ENCODE data around the gene DOCK4.

- no peak for TF ChIP-seq JUND (IDR thresholded peaks at IDR 0.05; ENCODE audit: low read length)
- no peak for TF ChIP-seq ZNF274 (IDR thresholded peaks at IDR 0.05; ENCODE audit: borderline replicate concordance, extremely low read depth, low read length)
- no peak for TF ChIP-seq CTCF (IDR thresholded peaks at IDR 0.05; ENCODE audit: control extremely low read depth in 1 of 3, insufficient read depth in 1 of 3, low read depth in 1 of 3, low read length in 3 of 3)
- TF ChIP-seq KDM5A (IDR thresholded peaks at IDR 0.05; ENCODE audit: low read length): no peak
- no peak for TF ChIP-seq SP1 (IDR thresholded peaks at IDR 0.05; ENCODE audit: low read depth, low read length)
- TF ChIP-seq CHD7 (IDR thresholded peaks at IDR 0.05; ENCODE audit: insufficient replicate concordance, low read length): no peak
- TF ChIP-seq POLR2A (IDR thresholded peaks at IDR 0.05; ENCODE audit: control extremely low read depth in 1 of 2, low read depth in 2 of 2, low read length in 2 of 2): no peak
- TF ChIP-seq YY1 (IDR thresholded peaks at IDR 0.05; ENCODE audit: low read depth, low read length): no peak
- TF ChIP-seq E2F6 (IDR thresholded peaks at IDR 0.05): no peak
- no peak for TF ChIP-seq MAX (IDR thresholded peaks at IDR 0.05)
- no peak for TF ChIP-seq POLR2AphosphoS5 (IDR thresholded peaks at IDR 0.05; ENCODE audit: low read depth, low read length)
- no peak for TF ChIP-seq EZH2 (IDR thresholded peaks at IDR 0.05; ENCODE audit: low read depth, low read length, severe bottlenecking)
These were observed 338.8 kb downstream of the DOCK4 start for GRCh38 chr7:111867348-111867931.

All from H1 (cell line).